ENCODE measurements around the gene EPC1. TPM values are rescaled to one million over a fixed set of nuclear protein-coding genes. Genes with fewer than 3 reads are reported as not detected.
A peak's percentile ranks its signal among the peaks of the same experiment; 100 is the strongest.

The EPC1 gene
- total and polyA plus RNA-seq, 10 of the 15 experiments (the other 5 are each of a cell fraction or from before 2014, with no cell fraction given) = 6.8 to 59.2 (median 19.4) TPM

DNA sequence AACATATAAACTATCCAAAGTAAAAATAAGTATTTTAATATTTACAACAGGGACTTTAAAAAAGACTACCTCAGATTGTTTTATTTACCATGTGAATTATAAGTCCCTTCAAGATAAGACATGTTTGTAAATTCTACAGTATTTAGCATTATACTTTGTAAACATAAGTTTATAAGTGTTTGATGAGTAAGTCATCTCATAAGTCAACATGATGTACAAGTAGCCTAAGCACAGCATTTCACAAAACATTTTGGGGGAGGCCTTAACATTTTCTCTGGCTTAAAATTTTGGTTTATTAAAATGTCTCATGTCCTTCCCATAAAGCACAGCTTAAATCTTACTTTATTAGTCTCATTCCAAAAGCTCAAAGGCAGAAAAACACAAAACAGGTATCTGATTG lies 15.4 kb downstream of the EPC1 start:
- Histone ChIP-seq H3K9ac (ENCODE audit: control insufficient read depth, insufficient read depth, low read length) (no peak overlapping the region; the same call in 1 of the 2 replicates), H3K4me1 (ENCODE audit: control insufficient read depth, insufficient read depth, low read length) (peaks cover 43% of the 10 kb centered on the region), H3K36me3 (ENCODE audit: control insufficient read depth in 2 of 2, insufficient read depth in 2 of 2, low read length in 1 of 2) (no peaks in the 10 kb centered on the region; a peak in 1 of 4 replicates), H3K79me2 (ENCODE audit: control insufficient read depth, insufficient read depth, low read length) (peaks cover 98% of the 10 kb centered on the region), H3K27ac (ENCODE audit: control insufficient read depth, insufficient read depth) (peak overlapping the region; percentile 80), H4K20me1 (ENCODE audit: control insufficient read depth, insufficient read depth) (peaks cover 5% of the 10 kb centered on the region; the same call in 1 of the 2 replicates), H3K27me3 (replicated peaks in 1 of 2; ENCODE audit: control insufficient read depth in 2 of 2, insufficient read depth in 2 of 2, low read length in 1 of 2) (no peaks in the 10 kb centered on the region), H3K9me3 (replicated peaks; ENCODE audit: control insufficient read depth, insufficient read depth, low read length) (no peaks in the 10 kb centered on the region; the same call in 2 of the 3 replicates), H2AFZ (ENCODE audit: control insufficient read depth, low read depth, low read length) (no peak overlapping the region), H3K4me3 (no peak overlapping the region), H3K4me2 (ENCODE audit: control insufficient read depth, insufficient read depth) (peak overlapping the region; percentile 63; the same call in 1 of the 2 replicates)
- intact Hi-C loops (cut with micrococcal nuclease; ENCODE audit: unreplicated experiment) = no loop called here
- ChIA-PET CTCF (interaction anchor here (0.7 to 1.4 kb wide), 3 partner anchors 9 to 75 kb away, joined by 3 to 4 read pairs (median 3); no protein-coding TSS in a partner anchor), POLR2A (interaction anchor here (1.2 kb wide), 1 partner anchor 11 kb away, joined by 3 read pairs; no protein-coding TSS in a partner anchor), RAD21 (ENCODE audit: unreplicated experiment) (interaction anchor here (0.7 to 1.5 kb wide), 2 partner anchors 9 to 14 kb away, joined by 3 read pairs; no protein-coding TSS in a partner anchor), SMC1A (ENCODE audit: uncharacterized antibody, unreplicated experiment) (interaction anchor here (2.4 to 15.8 kb wide), 3 partner anchors 12 to 21 kb away, joined by 6 to 205 read pairs (median 59); no protein-coding TSS in a partner anchor)
- no peak for ATAC-seq
- DNase-seq (ENCODE audit: low read depth, low spot score) = no peak
- FAIRE-seq = no peak
- BruUV-seq (replicated peaks) = TSS peak; percentile 71
- in situ Hi-C loops (cut with MboI) = no loop called here
- TF ChIP-seq TBL1XR1 (IDR thresholded peaks at IDR 0.05; ENCODE audit: low read depth, low read length) = no peak
- TF ChIP-seq DPF2 (IDR thresholded peaks at IDR 0.05) = no peak
- TF ChIP-seq KLF5 (IDR thresholded peaks at IDR 0.05; ENCODE audit: partially characterized antibody) = no peak
- no peak for TF ChIP-seq NFXL1 (IDR thresholded peaks at IDR 0.05; ENCODE audit: borderline replicate concordance)
- TF ChIP-seq HDAC6 (IDR thresholded peaks at IDR 0.05; ENCODE audit: unreplicated experiment) = no peak
- TF ChIP-seq MTA3 (IDR thresholded peaks at IDR 0.05; ENCODE audit: borderline replicate concordance, low read length) = no peak
- TF ChIP-seq, protein P1, sequence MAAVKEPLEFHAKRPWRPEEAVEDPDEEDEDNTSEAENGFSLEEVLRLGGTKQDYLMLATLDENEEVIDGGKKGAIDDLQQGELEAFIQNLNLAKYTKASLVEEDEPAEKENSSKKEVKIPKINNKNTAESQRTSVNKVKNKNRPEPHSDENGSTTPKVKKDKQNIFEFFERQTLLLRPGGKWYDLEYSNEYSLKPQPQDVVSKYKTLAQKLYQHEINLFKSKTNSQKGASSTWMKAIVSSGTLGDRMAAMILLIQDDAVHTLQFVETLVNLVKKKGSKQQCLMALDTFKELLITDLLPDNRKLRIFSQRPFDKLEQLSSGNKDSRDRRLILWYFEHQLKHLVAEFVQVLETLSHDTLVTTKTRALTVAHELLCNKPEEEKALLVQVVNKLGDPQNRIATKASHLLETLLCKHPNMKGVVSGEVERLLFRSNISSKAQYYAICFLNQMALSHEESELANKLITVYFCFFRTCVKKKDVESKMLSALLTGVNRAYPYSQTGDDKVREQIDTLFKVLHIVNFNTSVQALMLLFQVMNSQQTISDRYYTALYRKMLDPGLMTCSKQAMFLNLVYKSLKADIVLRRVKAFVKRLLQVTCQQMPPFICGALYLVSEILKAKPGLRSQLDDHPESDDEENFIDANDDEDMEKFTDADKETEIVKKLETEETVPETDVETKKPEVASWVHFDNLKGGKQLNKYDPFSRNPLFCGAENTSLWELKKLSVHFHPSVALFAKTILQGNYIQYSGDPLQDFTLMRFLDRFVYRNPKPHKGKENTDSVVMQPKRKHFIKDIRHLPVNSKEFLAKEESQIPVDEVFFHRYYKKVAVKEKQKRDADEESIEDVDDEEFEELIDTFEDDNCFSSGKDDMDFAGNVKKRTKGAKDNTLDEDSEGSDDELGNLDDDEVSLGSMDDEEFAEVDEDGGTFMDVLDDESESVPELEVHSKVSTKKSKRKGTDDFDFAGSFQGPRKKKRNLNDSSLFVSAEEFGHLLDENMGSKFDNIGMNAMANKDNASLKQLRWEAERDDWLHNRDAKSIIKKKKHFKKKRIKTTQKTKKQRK (IDR thresholded peaks at IDR 0.05; ENCODE audit: low read depth, low read length) = no peak
- no peak for TF ChIP-seq TCF12 (IDR thresholded peaks at IDR 0.05; ENCODE audit: low read depth, low read length)
- no peak for TF ChIP-seq MTA2 (IDR thresholded peaks at IDR 0.05; ENCODE audit: low read depth)
- TF ChIP-seq, protein P2, sequence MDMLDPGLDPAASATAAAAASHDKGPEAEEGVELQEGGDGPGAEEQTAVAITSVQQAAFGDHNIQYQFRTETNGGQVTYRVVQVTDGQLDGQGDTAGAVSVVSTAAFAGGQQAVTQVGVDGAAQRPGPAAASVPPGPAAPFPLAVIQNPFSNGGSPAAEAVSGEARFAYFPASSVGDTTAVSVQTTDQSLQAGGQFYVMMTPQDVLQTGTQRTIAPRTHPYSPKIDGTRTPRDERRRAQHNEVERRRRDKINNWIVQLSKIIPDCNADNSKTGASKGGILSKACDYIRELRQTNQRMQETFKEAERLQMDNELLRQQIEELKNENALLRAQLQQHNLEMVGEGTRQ (IDR thresholded peaks at IDR 0.05; ENCODE audit: borderline replicate concordance, low read depth, low read length) = no peak
- TF ChIP-seq STAT3 (IDR thresholded peaks at IDR 0.05; ENCODE audit: low read depth, low read length) = no peak
- TF ChIP-seq, protein P3, sequence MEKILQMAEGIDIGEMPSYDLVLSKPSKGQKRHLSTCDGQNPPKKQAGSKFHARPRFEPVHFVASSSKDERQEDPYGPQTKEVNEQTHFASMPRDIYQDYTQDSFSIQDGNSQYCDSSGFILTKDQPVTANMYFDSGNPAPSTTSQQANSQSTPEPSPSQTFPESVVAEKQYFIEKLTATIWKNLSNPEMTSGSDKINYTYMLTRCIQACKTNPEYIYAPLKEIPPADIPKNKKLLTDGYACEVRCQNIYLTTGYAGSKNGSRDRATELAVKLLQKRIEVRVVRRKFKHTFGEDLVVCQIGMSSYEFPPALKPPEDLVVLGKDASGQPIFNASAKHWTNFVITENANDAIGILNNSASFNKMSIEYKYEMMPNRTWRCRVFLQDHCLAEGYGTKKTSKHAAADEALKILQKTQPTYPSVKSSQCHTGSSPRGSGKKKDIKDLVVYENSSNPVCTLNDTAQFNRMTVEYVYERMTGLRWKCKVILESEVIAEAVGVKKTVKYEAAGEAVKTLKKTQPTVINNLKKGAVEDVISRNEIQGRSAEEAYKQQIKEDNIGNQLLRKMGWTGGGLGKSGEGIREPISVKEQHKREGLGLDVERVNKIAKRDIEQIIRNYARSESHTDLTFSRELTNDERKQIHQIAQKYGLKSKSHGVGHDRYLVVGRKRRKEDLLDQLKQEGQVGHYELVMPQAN (conservative IDR thresholded peaks at IDR 0.05) = no peak
- TF ChIP-seq, protein P4, sequence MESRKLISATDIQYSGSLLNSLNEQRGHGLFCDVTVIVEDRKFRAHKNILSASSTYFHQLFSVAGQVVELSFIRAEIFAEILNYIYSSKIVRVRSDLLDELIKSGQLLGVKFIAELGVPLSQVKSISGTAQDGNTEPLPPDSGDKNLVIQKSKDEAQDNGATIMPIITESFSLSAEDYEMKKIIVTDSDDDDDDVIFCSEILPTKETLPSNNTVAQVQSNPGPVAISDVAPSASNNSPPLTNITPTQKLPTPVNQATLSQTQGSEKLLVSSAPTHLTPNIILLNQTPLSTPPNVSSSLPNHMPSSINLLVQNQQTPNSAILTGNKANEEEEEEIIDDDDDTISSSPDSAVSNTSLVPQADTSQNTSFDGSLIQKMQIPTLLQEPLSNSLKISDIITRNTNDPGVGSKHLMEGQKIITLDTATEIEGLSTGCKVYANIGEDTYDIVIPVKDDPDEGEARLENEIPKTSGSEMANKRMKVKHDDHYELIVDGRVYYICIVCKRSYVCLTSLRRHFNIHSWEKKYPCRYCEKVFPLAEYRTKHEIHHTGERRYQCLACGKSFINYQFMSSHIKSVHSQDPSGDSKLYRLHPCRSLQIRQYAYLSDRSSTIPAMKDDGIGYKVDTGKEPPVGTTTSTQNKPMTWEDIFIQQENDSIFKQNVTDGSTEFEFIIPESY (IDR thresholded peaks at IDR 0.05) = no peak
- TF ChIP-seq, protein P5, sequence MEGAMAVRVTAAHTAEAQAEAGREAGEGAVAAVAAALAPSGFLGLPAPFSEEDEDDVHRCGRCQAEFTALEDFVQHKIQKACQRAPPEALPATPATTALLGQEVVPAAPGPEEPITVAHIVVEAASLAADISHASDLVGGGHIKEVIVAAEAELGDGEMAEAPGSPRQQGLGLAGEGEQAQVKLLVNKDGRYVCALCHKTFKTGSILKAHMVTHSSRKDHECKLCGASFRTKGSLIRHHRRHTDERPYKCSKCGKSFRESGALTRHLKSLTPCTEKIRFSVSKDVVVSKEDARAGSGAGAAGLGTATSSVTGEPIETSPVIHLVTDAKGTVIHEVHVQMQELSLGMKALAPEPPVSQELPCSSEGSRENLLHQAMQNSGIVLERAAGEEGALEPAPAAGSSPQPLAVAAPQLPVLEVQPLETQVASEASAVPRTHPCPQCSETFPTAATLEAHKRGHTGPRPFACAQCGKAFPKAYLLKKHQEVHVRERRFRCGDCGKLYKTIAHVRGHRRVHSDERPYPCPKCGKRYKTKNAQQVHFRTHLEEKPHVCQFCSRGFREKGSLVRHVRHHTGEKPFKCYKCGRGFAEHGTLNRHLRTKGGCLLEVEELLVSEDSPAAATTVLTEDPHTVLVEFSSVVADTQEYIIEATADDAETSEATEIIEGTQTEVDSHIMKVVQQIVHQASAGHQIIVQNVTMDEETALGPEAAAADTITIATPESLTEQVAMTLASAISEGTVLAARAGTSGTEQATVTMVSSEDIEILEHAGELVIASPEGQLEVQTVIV (IDR thresholded peaks at IDR 0.05; ENCODE audit: borderline replicate concordance, partially characterized antibody) = no peak

Data from GM12878 (cell line).